NT2/D1 (cell line): ENCODE results near the gene MGAT4A.
"Not testable (repeated sequence)": the region's sequence is repeated elsewhere in the genome, so short reads cannot be mapped to it uniquely, and the experiment has no call there.

Source experiments
- DNase-seq: peaks from one replicate; pipeline ENCODE4 v3.0.0-alpha.2; 2011; ENCODE audit warnings: low read depth, low spot score
- H3K27me3 ChIP-seq: 2 replicates; pipeline ENCODE4 v1.6.0; 2011; ENCODE audit warnings: mild to moderate bottlenecking; ENCODE audit not compliant: insufficient read length, insufficient read depth
- H3K36me3 ChIP-seq: 2 replicates; pipeline ENCODE4 v1.6.1; 2011; ENCODE audit warnings: mild to moderate bottlenecking, low read length, mixed read lengths; ENCODE audit not compliant: insufficient read depth, insufficient read length
- H3K4me1 ChIP-seq: 2 replicates; pipeline ENCODE4 v1.5.1; 2011; ENCODE audit not compliant: insufficient read depth, insufficient read length
- H3K4me3 ChIP-seq: 2 replicates; pipeline ENCODE4 v1.5.1; 2011; ENCODE audit warnings: low read depth; ENCODE audit not compliant: insufficient read length
- H3K9ac ChIP-seq: 2 replicates; pipeline ENCODE4 v1.6.0; 2011; ENCODE audit warnings: low read depth; ENCODE audit not compliant: insufficient read length
- H3K9me3 ChIP-seq: 2 replicates; pipeline ENCODE4 v1.5.1; 2011; ENCODE audit warnings: mild to moderate bottlenecking, low read length; ENCODE audit not compliant: insufficient read depth
- SUZ12 ChIP-seq: IDR thresholded peaks from 2 replicates; pipeline ENCODE4 v1.6.1; 2011; ENCODE audit not compliant: insufficient read length, insufficient read depth; ENCODE audit errors: extremely low read depth
- YY1 ChIP-seq: IDR thresholded peaks from 2 replicates; pipeline ENCODE4 v1.6.1; 2011; ENCODE audit not compliant: insufficient read length, insufficient read depth
- ZNF274 ChIP-seq: IDR thresholded peaks from 2 replicates; pipeline ENCODE4 v1.6.1; 2011; ENCODE audit warnings: mild to moderate bottlenecking, low read depth, low read length

The MGAT4A gene

GRCh38 chr2:98598781-98599428, 132.0 kb downstream of the MGAT4A start:
- DNase-seq: no peak
- no peak overlapping the region for H3K4me3 ChIP-seq
- peaks cover 63% of the 10 kb centered on the region for H3K36me3 ChIP-seq
- TF ChIP-seq SUZ12 (no peak), YY1 (no peak), ZNF274 (no peak)
- 0 out of 2 replicates have a peak, but pooled peaks cover 4% of the 10 kb centered on the region for H3K9me3 ChIP-seq
- no peaks in the 10 kb centered on the region for H3K4me1 ChIP-seq
- no peaks in the 10 kb centered on the region for H3K27me3 ChIP-seq
- H3K9ac ChIP-seq: no peak overlapping the region

- not testable (repeated sequence) for DNase-seq, H3K27me3 ChIP-seq, H3K9me3 ChIP-seq, H3K4me1 ChIP-seq, H3K9ac ChIP-seq, H3K4me3 ChIP-seq
- peaks cover 38% of the 10 kb centered on the region for H3K36me3 ChIP-seq
Observed at GRCh38 chr2:98594665-98595064, 136.3 kb downstream of the MGAT4A start.

DNA sequence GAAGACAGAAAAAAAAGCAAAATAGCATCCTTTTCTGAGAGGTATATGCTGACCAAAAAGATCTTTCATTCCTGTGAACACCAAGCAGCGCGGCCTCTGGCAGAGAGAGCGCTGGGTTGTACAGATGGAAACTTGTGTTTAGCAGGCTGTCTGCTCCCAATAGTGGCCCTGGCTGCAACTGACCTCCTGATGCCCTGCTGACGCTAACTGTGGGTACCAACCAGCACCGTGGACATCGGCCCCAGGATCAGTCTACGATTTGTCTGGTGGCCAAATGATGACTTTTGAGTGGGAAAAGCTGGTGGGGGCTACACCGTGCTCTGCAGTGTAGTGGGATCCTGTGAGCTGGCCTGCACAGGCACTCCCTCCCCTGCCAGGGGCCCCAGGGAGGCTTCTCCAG, 138.4 kb downstream of the MGAT4A start:
- 0 out of 2 replicates have a peak, but pooled peaks cover 7% of the 10 kb centered on the region for H3K9me3 ChIP-seq
- TF ChIP-seq ZNF274: no peak
- TF ChIP-seq YY1: no peak
- no peak for TF ChIP-seq SUZ12
- H3K9ac ChIP-seq: no peak overlapping the region
- no peaks in the 10 kb centered on the region for H3K4me1 ChIP-seq
- H3K36me3 ChIP-seq: peaks cover 18% of the 10 kb centered on the region
- H3K4me3 ChIP-seq: no peak overlapping the region
- H3K27me3 ChIP-seq: no peaks in the 10 kb centered on the region
- DNase-seq: no peak

DNA sequence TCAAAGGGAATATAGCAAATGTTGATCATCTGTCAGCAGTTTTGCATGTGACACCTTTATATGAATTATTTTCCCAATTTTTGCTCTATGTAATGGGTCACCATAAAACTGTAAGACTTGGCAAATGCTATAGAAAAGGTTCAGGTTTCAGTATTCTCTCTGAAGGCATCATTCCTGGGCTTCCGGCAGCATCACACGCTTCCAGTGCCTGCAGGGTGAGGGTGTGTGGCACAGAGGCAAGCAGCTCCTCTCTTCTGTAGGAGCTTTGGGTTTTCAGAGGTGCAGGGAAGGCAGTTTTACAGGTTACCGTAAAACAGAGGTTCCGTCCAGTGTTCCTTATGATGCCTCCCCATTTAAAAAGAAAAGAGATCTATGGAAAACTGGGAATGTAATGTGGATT, 141.4 kb downstream of the MGAT4A start:
- no peak for DNase-seq
- Histone ChIP-seq H3K4me1 (no peaks in the 10 kb centered on the region), H3K9me3 (0 out of 2 replicates have a peak, but pooled peaks cover 7% of the 10 kb centered on the region), H3K27me3 (no peaks in the 10 kb centered on the region), H3K36me3 (peaks cover 19% of the 10 kb centered on the region), H3K4me3 (no peak overlapping the region), H3K9ac (no peak overlapping the region)
- no peak for TF ChIP-seq YY1
- no peak for TF ChIP-seq ZNF274
- no peak for TF ChIP-seq SUZ12

DNA sequence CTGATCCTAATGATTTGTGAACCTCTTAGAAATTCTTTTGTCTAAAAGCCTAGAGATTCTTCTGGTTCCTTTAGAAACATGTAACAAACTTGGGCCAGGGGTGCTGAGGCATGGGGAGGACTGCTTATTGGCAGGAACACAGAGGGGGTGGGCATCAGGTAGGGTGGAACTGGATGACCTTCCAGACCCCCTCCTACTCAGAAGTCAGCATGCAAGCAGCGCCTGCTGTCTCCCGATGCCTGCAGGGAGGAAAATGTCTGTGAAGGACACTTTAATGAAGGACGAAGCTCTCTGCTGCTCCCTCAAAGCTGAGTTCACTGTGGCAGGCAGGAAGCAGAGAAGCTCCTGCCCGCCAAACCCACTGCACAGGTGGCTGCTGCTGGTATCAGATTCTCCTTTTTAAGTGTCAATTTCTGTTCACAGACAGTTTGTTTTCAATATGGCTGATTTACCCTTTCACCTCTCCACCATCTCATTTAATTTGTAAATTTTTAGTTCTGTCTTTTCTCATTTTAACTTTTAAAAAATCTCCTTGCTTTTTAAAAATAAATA, 142.0 kb downstream of the MGAT4A start:
- H3K27me3 ChIP-seq: no peaks in the 10 kb centered on the region
- H3K4me1 ChIP-seq: no peaks in the 10 kb centered on the region
- H3K9ac ChIP-seq: no peak overlapping the region
- 0 out of 2 replicates have a peak, but pooled peaks cover 3% of the 10 kb centered on the region for H3K9me3 ChIP-seq
- no peak for DNase-seq
- TF ChIP-seq SUZ12 (no peak), ZNF274 (no peak), YY1 (no peak)
- peaks cover 19% of the 10 kb centered on the region for H3K36me3 ChIP-seq
- H3K4me3 ChIP-seq: no peak overlapping the region

- Histone ChIP-seq H3K27me3 (no peaks in the 10 kb centered on the region), H3K4me1 (no peaks in the 10 kb centered on the region), H3K4me3 (no peak overlapping the region), H3K36me3 (peaks cover 26% of the 10 kb centered on the region), H3K9me3 (no peaks in the 10 kb centered on the region), H3K9ac (no peak overlapping the region)
- TF ChIP-seq YY1: no peak
- TF ChIP-seq SUZ12: no peak
- no peak for TF ChIP-seq ZNF274
- DNase-seq: no peak
Observed at GRCh38 chr2:98586551-98587140, 144.3 kb downstream of the MGAT4A start.

GRCh38 chr2:98585386-98585785, 145.5 kb downstream of the MGAT4A start:
- no peaks in the 10 kb centered on the region for H3K9me3 ChIP-seq
- TF ChIP-seq ZNF274 (no peak), YY1 (no peak), SUZ12 (no peak)
- H3K4me1 ChIP-seq: no peaks in the 10 kb centered on the region
- no peaks in the 10 kb centered on the region for H3K27me3 ChIP-seq
- H3K4me3 ChIP-seq: no peak overlapping the region
- DNase-seq: no peak
- peaks cover 23% of the 10 kb centered on the region for H3K36me3 ChIP-seq
- no peak overlapping the region for H3K9ac ChIP-seq
